Esophagus mucosa (tissue), 1 donor: ENCODE data around the gene EPHA1. TPM values are rescaled to one million over a fixed set of nuclear protein-coding genes. Genes with fewer than 3 reads are reported as not detected.

Source experiments
- ATAC-seq: fragments of 200-7000 bp; cut with Tn5 transposase; one replicate; pipeline ENCODE4 v1.9.1; 2020
- total RNA-seq: library from RNA; stranded (reverse); gene quantifications from one replicate; pipeline ENCODE4 v1.2.4, GENCODE V29; 2023
- donor health status: DM: yes; HTN: yes; CAD: no.

The EPHA1 gene
- 79.0 TPM for total RNA-seq

- peak; percentile 87 for ATAC-seq
Measured at GRCh38 chr7:143408686-143409561, at the start of gene EPHA1. TSS of gene EPHA1 (minus strand) at chr7:143408856. CDS start at chr7:143408805, 51 bp downstream.

- ATAC-seq = peak; percentile 84
Measured at GRCh38 chr7:143458263-143458662, 49.6 kb upstream of the EPHA1 start.

GRCh38 chr7:143456992-143457793 is 48.5 kb upstream of the EPHA1 start:
- ATAC-seq = peak; percentile 10

GRCh38 chr7:143455942-143456341 is 47.3 kb upstream of the EPHA1 start:
- no peak for ATAC-seq

GRCh38 chr7:143455491-143455890 is 46.8 kb upstream of the EPHA1 start:
- no peak for ATAC-seq

GRCh38 chr7:143454091-143454680 is 45.5 kb upstream of the EPHA1 start:
- peak; percentile 55 for ATAC-seq

- ATAC-seq = no peak
Measured at GRCh38 chr7:143452495-143452894, 43.8 kb upstream of the EPHA1 start.

GRCh38 chr7:143451746-143452145 is 43.1 kb upstream of the EPHA1 start:
- ATAC-seq = no peak

GRCh38 chr7:143451122-143451521 is 42.5 kb upstream of the EPHA1 start:
- ATAC-seq = no peak

- ATAC-seq = no peak
Measured at GRCh38 chr7:143449793-143450192, 41.1 kb upstream of the EPHA1 start.

- ATAC-seq = no peak
Measured at GRCh38 chr7:143448429-143448828, 39.8 kb upstream of the EPHA1 start.

- ATAC-seq = no peak
Measured at GRCh38 chr7:143447466-143447865, 38.8 kb upstream of the EPHA1 start.

GRCh38 chr7:143444785-143445184 is 36.1 kb upstream of the EPHA1 start:
- no peak for ATAC-seq

GRCh38 chr7:143444063-143444782 is 35.6 kb upstream of the EPHA1 start:
- ATAC-seq = no peak

- ATAC-seq = no peak
Measured at GRCh38 chr7:143443153-143443552, 34.5 kb upstream of the EPHA1 start, which contains the start of gene TAS2R60. TSS of gene TAS2R60 (plus strand) at chr7:143443453. CDS start at chr7:143443453, 0 bp downstream.

GRCh38 chr7:143439866-143440265 is 31.2 kb upstream of the EPHA1 start:
- ATAC-seq = no peak

- ATAC-seq = no peak
Measured at GRCh38 chr7:143437578-143437977, 28.9 kb upstream of the EPHA1 start.

- no peak for ATAC-seq
Measured at GRCh38 chr7:143436325-143436946, 27.8 kb upstream of the EPHA1 start.

- ATAC-seq = peak; percentile 76
Measured at GRCh38 chr7:143435266-143435665, 26.6 kb upstream of the EPHA1 start.

- peak; percentile 96 for ATAC-seq
Measured at GRCh38 chr7:143434660-143435059, 26.0 kb upstream of the EPHA1 start.

GRCh38 chr7:143433759-143434158 is 25.1 kb upstream of the EPHA1 start:
- no peak for ATAC-seq

- no peak for ATAC-seq
Measured at GRCh38 chr7:143431109-143431508, 22.5 kb upstream of the EPHA1 start.
